Naive thymus-derived CD8-positive, alpha-beta T cell (primary cell): ENCODE data around the gene SULT1C3. TPM values are rescaled to one million over a fixed set of nuclear protein-coding genes. Genes with fewer than 3 reads are reported as not detected.
A peak's percentile ranks its signal among the peaks of the same experiment; 100 is the strongest.

Experiments used
- ATAC-seq, 2 donors: fragments of 150-1000 bp; cut with Tn5 transposase in 1 of 2; sonication (Bioruptor Pico), chemical (Tn5 transposase) in 1 of 2; 1 replicate in 1 of 2; 2 replicates in 1 of 2; pipeline ENCODE4 v1.10.0; 2021; ENCODE audit warnings: mild to moderate bottlenecking in 2 of 2, moderate library complexity in 2 of 2
- POLR2A ChIA-PET: fragments of 350-600 bp; sonication (Branson Sonifier 250); formaldehyde crosslinking; loops from one replicate; lab custom pipeline; 2021; ENCODE audit warnings: antibody characterized with exemption; lab: Charles Lee
- DNase-seq, 10 donors: peaks; one replicate each; pipeline versions ENCODE4 v3.0.0 to v3.0.0-alpha.2; 2020 to 2022
- H3K27ac Mint-ChIP-seq, 10 donors: one replicate each; pipeline ENCODE4 v1.8.0; 2020 to 2022; ENCODE audit warnings: mild to moderate bottlenecking in 10 of 10, mixed read lengths in 10 of 10, moderate library complexity in 4 of 10, inconsistent platforms in 1 of 10
- H3K27me3 Mint-ChIP-seq, 5 donors: one replicate each; pipeline ENCODE4 v1.8.0; 2021 to 2022; ENCODE audit warnings: mixed read lengths in 5 of 5
- H3K36me3 Mint-ChIP-seq, 3 donors: one replicate each; pipeline ENCODE4 v1.8.0; 2020 to 2022; ENCODE audit warnings: mixed read lengths in 3 of 3, mild to moderate bottlenecking in 2 of 3, inconsistent platforms in 1 of 3
- H3K4me1 Mint-ChIP-seq, 4 donors: one replicate each; pipeline ENCODE4 v1.8.0; 2021 to 2022; ENCODE audit warnings: mixed read lengths in 4 of 4
- H3K4me3 Mint-ChIP-seq, 10 donors: one replicate each; pipeline ENCODE4 v1.8.0; 2020 to 2022; ENCODE audit warnings: mild to moderate bottlenecking in 10 of 10, mixed read lengths in 10 of 10, moderate library complexity in 6 of 10, inconsistent platforms in 1 of 10
- H3K9me3 Mint-ChIP-seq, 9 donors: one replicate each; pipeline ENCODE4 v1.8.0; 2020 to 2022; ENCODE audit warnings: mixed read lengths in 9 of 9, mild to moderate bottlenecking in 3 of 9, inconsistent platforms in 1 of 9, moderate library complexity in 1 of 9
- polyA plus RNA-seq, 3 donors: library from polyadenylated mRNA; unstranded; fragments of 300-500 nt; fragmentation: Illumina TruSeq; gene quantifications; one replicate each; pipeline ENCODE4 v1.2.3, GENCODE V29; 2021
- total RNA-seq, 8 experiments: library from RNA in 2 of 8; stranded (reverse) in 2 of 8; gene quantifications; one replicate each; pipeline ENCODE4 v1.2.3 and lab custom pipeline; 2021 to 2026

Gene SULT1C3
- total and polyA plus RNA-seq, 5 experiments from 2014 or later, result not detected

- H3K36me3 Mint-ChIP-seq, result peaks cover 0 to 15% (median 3%) of the 10 kb centered on the region in 3 donors
These were observed 16.2 kb upstream of the SULT1C3 start for GRCh38 chr2:108223573-108223972.

GRCh38 chr2:108224022-108224421, 15.7 kb upstream of the SULT1C3 start:
- POLR2A ChIA-PET, result no interaction called here
- no peak for DNase-seq
- ATAC-seq, result no peak
- no peak overlapping the region for H3K27ac Mint-ChIP-seq
- H3K4me1 Mint-ChIP-seq, result no peaks in the 10 kb centered on the region
- H3K4me3 Mint-ChIP-seq, result no peak overlapping the region
- H3K36me3 Mint-ChIP-seq, result peaks cover 0 to 15% (median 3%) of the 10 kb centered on the region in 3 donors
- H3K27me3 Mint-ChIP-seq, result peaks cover 4 to 21% (median 12%) of the 10 kb centered on the region in 5 donors
- peaks cover 5 to 25% (median 16%) of the 10 kb centered on the region in 9 donors for H3K9me3 Mint-ChIP-seq

More at GRCh38 chr2:108223573-108223972, 16.2 kb upstream of the SULT1C3 start:
- H3K27me3 Mint-ChIP-seq, result peaks cover 4 to 21% (median 12%) of the 10 kb centered on the region in 5 donors
- no peak for DNase-seq
- H3K4me3 Mint-ChIP-seq, result no peak overlapping the region
- H3K27ac Mint-ChIP-seq, result no peak overlapping the region
- H3K4me1 Mint-ChIP-seq, result no peaks in the 10 kb centered on the region
- ATAC-seq, result no peak
- POLR2A ChIA-PET, result no interaction called here
- H3K9me3 Mint-ChIP-seq, result peaks cover 5 to 25% (median 16%) of the 10 kb centered on the region in 9 donors

- Mint-ChIP-seq H3K27ac (no peak overlapping the region), H3K27me3 (peaks cover 8 to 21% (median 16%) of the 10 kb centered on the region in 5 donors), H3K4me3 (no peak overlapping the region), H3K36me3 (peaks cover 0 to 15% (median 3%) of the 10 kb centered on the region in 3 donors), H3K4me1 (no peaks in the 10 kb centered on the region), H3K9me3 (peaks cover 5 to 25% (median 17%) of the 10 kb centered on the region in 9 donors)
- POLR2A ChIA-PET, result no interaction called here
- no peak for DNase-seq
- ATAC-seq, result no peak
These were observed 13.2 kb upstream of the SULT1C3 start for GRCh38 chr2:108226564-108226963.

- POLR2A ChIA-PET, result no interaction called here
- no peak overlapping the region for H3K4me3 Mint-ChIP-seq
- peaks cover 4 to 18% (median 11%) of the 10 kb centered on the region in 9 donors for H3K9me3 Mint-ChIP-seq
- peaks cover 0 to 9% (median 1%) of the 10 kb centered on the region in 3 donors for H3K36me3 Mint-ChIP-seq
- DNase-seq, result no peak
- no peak overlapping the region for H3K27ac Mint-ChIP-seq
- ATAC-seq, result no peak
- peaks cover 9 to 21% (median 13%) of the 10 kb centered on the region in 5 donors for H3K27me3 Mint-ChIP-seq
- H3K4me1 Mint-ChIP-seq, result no peaks in the 10 kb centered on the region
These were observed 11.8 kb upstream of the SULT1C3 start for GRCh38 chr2:108228006-108228405.

- no peak for DNase-seq
- peaks cover 2 to 15% (median 6%) of the 10 kb centered on the region in 9 donors for H3K9me3 Mint-ChIP-seq
- no peaks in the 10 kb centered on the region for H3K4me1 Mint-ChIP-seq
- H3K27ac Mint-ChIP-seq, result no peak overlapping the region
- ATAC-seq, result no peak
- POLR2A ChIA-PET, result no interaction called here
- H3K4me3 Mint-ChIP-seq, result no peak overlapping the region
- peaks cover 9 to 21% (median 12%) of the 10 kb centered on the region in 5 donors for H3K27me3 Mint-ChIP-seq
- peaks cover 0 to 6% (median 0%) of the 10 kb centered on the region in 3 donors for H3K36me3 Mint-ChIP-seq
These were observed 11.2 kb upstream of the SULT1C3 start for GRCh38 chr2:108228537-108228936.

GRCh38 chr2:108229875-108230274, 9.9 kb upstream of the SULT1C3 start:
- ATAC-seq, result no peak
- no peak overlapping the region for H3K4me3 Mint-ChIP-seq

DNA sequence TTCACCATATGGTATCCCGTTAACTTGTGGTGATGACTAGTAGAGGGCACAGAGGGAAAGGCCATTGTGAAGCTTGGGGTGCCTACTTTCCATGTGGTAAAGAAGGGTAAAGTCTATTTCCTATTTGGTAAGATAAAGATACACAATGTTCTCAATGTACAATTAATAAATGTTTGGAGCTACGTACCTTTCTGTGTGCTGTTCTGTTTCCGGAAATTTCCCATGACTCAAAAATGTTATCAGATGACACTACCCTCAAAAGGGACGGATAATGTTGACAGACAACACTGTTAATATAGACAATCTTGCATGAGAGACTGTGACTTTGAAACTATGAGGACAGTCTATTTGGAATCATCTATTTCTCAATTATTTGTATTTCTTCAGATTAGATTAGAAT, 4.2 kb upstream of the SULT1C3 start:
- H3K9me3 Mint-ChIP-seq, result peaks cover 0 to 49% (median 13%) of the 10 kb centered on the region in 9 donors

More at GRCh38 chr2:108229875-108230274, 9.9 kb upstream of the SULT1C3 start:
- peaks cover 0 to 18% (median 2%) of the 10 kb centered on the region in 9 donors for H3K9me3 Mint-ChIP-seq
- POLR2A ChIA-PET, result no interaction called here
- H3K27me3 Mint-ChIP-seq, result peaks cover 9 to 21% (median 12%) of the 10 kb centered on the region in 5 donors
- no peak for DNase-seq
- H3K27ac Mint-ChIP-seq, result no peak overlapping the region
- H3K4me1 Mint-ChIP-seq, result no peaks in the 10 kb centered on the region
- H3K36me3 Mint-ChIP-seq, result no peaks in the 10 kb centered on the region

DNA sequence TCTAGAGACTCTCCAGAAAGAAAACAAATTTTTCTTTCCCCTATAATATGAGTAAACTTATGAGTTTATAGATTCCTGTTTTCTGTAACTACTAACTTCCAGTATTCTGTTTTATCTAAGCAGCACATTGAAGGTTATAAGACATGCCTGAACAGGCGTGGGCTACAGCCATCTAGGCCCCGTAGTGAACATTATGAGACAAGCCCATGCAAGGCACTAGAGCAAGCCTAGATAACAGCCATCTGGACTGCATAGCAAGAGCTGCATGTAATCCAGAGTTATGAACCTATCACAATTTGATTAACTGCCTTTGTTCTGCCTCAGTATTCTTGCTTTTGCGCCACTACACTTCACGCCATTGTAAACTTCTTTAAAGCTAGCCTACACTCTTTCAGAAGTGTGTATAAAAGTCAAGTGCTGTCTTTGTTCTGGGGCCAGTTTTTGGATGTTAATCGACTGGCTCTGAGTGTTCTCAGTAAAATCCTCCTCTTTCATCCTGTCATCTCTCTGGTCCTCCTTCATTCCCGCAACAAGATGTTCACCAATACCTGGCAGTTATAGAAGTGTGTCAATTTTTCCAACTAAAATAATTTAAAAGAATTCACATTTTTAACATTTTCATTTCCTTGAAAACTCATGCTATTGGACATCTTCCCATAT, 3.0 kb upstream of the SULT1C3 start:
- peaks cover 0 to 8% (median 0%) of the 10 kb centered on the region in 3 donors for H3K36me3 Mint-ChIP-seq
- DNase-seq (no peak), ATAC-seq (no peak)
- H3K4me1 Mint-ChIP-seq, result no peaks in the 10 kb centered on the region
- POLR2A ChIA-PET, result no interaction called here
- H3K9me3 Mint-ChIP-seq, result peaks cover 0 to 49% (median 13%) of the 10 kb centered on the region in 9 donors
- H3K27ac Mint-ChIP-seq, result no peak overlapping the region
- peaks cover 0 to 4% (median 0%) of the 10 kb centered on the region in 5 donors for H3K27me3 Mint-ChIP-seq
- H3K4me3 Mint-ChIP-seq, result no peak overlapping the region

More for the DNA sequence above, 4.2 kb upstream of the SULT1C3 start:
- Mint-ChIP-seq H3K4me1 (no peaks in the 10 kb centered on the region), H3K36me3 (peaks cover 0 to 8% (median 0%) of the 10 kb centered on the region in 3 donors), H3K4me3 (no peak overlapping the region), H3K27ac (no peak overlapping the region), H3K27me3 (peaks cover 0 to 5% (median 4%) of the 10 kb centered on the region in 5 donors)
- DNase-seq (no peak), ATAC-seq (no peak)
- POLR2A ChIA-PET, result no interaction called here

DNA sequence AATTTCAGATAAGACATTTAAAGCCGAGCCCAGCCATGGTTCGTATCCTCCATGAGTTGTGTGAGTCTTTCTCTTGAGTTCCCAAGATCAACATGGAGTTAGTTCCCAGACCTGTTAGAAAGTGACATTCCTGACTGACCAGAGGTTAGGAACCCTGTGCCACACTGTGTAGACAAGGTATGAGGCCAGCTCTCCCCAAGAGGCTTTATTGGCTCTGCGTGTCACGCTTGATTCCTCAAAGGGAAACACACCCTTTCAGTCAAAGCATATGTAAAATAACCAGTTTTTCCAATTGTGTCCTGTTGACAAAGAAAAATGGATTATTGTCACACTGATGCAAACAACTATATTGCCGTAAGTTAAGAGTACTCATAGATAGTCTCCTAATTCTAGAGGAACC, 1.2 kb downstream of the SULT1C3 start:
- no peak overlapping the region for H3K27ac Mint-ChIP-seq
- POLR2A ChIA-PET, result no interaction called here
- no peak for ATAC-seq
- peaks cover 0 to 8% (median 0%) of the 10 kb centered on the region in 3 donors for H3K36me3 Mint-ChIP-seq
- DNase-seq, result no peak
- no peak overlapping the region for H3K4me3 Mint-ChIP-seq
- no peaks in the 10 kb centered on the region for H3K4me1 Mint-ChIP-seq
- H3K9me3 Mint-ChIP-seq, result peaks cover 0 to 36% (median 10%) of the 10 kb centered on the region in 9 donors
- peaks cover 3 to 7% (median 5%) of the 10 kb centered on the region in 5 donors for H3K27me3 Mint-ChIP-seq

DNA sequence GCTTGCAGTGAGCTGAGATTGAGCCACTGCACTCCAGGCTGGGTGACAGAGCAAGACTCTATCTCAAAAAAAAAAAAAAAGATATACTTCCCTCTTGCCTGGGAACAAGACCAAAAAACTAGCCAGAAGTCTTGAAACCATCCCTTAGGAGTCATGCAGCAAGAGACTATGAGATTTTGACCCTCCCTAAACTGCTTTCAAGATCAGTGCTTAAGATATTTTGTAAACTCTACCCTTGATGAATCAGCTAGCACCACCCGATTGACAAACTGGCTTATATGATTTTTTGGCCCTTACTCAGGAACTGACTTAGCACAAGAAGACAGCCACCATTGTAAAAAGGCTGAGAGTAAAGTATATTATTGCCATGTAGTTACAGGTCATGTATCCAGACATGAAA, 3.8 kb downstream of the SULT1C3 start:
- H3K27ac Mint-ChIP-seq, result peak overlapping the region in 1 of 10 donors; percentile 45
- no peak for DNase-seq
- peaks cover 0 to 15% (median 5%) of the 10 kb centered on the region in 9 donors for H3K9me3 Mint-ChIP-seq
- H3K4me1 Mint-ChIP-seq, result no peaks in the 10 kb centered on the region
- POLR2A ChIA-PET, result no interaction called here
- peaks cover 3 to 15% (median 7%) of the 10 kb centered on the region in 5 donors for H3K27me3 Mint-ChIP-seq
- ATAC-seq, result no peak
- H3K36me3 Mint-ChIP-seq, result no peaks in the 10 kb centered on the region
- H3K4me3 Mint-ChIP-seq, result no peak overlapping the region

GRCh38 chr2:108244667-108245414, 5.1 kb downstream of the SULT1C3 start:
- H3K27me3 Mint-ChIP-seq, result peaks cover 3 to 15% (median 7%) of the 10 kb centered on the region in 5 donors
- no peaks in the 10 kb centered on the region for H3K36me3 Mint-ChIP-seq
- POLR2A ChIA-PET, result no interaction called here
- no peak overlapping the region for H3K4me3 Mint-ChIP-seq
- no peaks in the 10 kb centered on the region for H3K4me1 Mint-ChIP-seq
- H3K9me3 Mint-ChIP-seq, result peaks cover 0 to 12% (median 5%) of the 10 kb centered on the region in 9 donors
- ATAC-seq, result no peak
- H3K27ac Mint-ChIP-seq, result no peak overlapping the region
- no peak for DNase-seq

DNA sequence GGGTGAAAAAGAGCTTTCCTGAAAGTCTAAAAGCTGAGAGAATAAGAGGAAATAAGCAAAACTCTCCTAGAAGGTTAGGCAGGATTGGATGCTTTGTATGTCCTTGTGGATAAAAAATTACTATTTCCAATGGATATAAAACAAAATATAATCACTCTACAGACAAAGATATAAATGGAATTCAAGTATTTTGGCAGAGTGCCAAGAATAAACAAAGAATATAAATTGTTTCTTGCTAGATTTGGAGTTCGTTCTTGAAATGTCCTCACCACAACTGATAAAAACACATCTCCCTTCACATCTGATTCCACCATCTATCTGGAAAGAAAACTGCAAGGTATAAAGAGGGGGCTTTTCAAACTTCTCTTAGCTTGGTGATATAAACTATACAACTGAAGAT, 13.3 kb downstream of the SULT1C3 start:
- Mint-ChIP-seq H3K9me3 (no peaks in the 10 kb centered on the region), H3K4me1 (no peaks in the 10 kb centered on the region), H3K27me3 (peaks cover 0 to 13% (median 0%) of the 10 kb centered on the region in 5 donors), H3K4me3 (no peak overlapping the region), H3K27ac (no peak overlapping the region), H3K36me3 (no peaks in the 10 kb centered on the region)
- no peak for DNase-seq
- POLR2A ChIA-PET, result no interaction called here
- no peak for ATAC-seq
